ENCODE measurements around the gene MOV10L1. TPM values are rescaled to one million over a fixed set of nuclear protein-coding genes. Genes with fewer than 3 reads are reported as not detected.
"Not testable (repeated sequence)": the region's sequence is repeated elsewhere in the genome, so short reads cannot be mapped to it uniquely, and the experiment has no call there.

The MOV10L1 gene
- total RNA-seq, 4 donors from 2014 or later, result 0.13 to 1.7 (median 1.6) TPM; not detected in 1

DNA sequence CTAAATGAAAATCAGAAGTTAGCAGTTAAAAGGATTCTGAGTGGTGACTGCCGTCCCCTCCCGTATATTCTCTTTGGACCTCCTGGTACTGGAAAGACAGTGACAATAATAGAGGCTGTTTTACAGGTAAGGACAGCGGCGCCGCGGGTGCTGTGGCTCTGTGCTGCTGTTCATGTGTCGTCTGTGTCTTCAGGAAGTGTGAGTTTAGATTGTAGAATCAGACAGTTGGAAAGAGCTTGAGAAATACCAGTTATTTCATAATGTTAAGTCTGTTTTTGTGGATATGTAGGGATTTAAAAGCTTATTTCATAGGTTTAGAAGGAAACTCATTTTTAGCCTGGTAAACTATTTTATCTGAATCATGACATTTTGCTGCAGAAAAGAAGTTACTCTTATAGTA is 53.3 kb downstream of the MOV10L1 start:
- WGBS, 2 donors, result 74 to 80% methylated on average over 7 of the region's 7 CpGs
- intact Hi-C loops (cut with DNase I; ENCODE audit: low total_unique reads), result no loop called here
- no peak for DNase-seq (ENCODE audit: low spot score in 2 of 2)
- TF ChIP-seq, protein P1, sequence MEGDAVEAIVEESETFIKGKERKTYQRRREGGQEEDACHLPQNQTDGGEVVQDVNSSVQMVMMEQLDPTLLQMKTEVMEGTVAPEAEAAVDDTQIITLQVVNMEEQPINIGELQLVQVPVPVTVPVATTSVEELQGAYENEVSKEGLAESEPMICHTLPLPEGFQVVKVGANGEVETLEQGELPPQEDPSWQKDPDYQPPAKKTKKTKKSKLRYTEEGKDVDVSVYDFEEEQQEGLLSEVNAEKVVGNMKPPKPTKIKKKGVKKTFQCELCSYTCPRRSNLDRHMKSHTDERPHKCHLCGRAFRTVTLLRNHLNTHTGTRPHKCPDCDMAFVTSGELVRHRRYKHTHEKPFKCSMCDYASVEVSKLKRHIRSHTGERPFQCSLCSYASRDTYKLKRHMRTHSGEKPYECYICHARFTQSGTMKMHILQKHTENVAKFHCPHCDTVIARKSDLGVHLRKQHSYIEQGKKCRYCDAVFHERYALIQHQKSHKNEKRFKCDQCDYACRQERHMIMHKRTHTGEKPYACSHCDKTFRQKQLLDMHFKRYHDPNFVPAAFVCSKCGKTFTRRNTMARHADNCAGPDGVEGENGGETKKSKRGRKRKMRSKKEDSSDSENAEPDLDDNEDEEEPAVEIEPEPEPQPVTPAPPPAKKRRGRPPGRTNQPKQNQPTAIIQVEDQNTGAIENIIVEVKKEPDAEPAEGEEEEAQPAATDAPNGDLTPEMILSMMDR (IDR thresholded peaks at IDR 0.05), result no peak
- TF ChIP-seq POLR2A (IDR thresholded peaks at IDR 0.05), result no peak
- no peak overlapping the region for H3K4me3 ChIP-seq (ENCODE audit: low read depth, poor library complexity, severe bottlenecking)

DNA sequence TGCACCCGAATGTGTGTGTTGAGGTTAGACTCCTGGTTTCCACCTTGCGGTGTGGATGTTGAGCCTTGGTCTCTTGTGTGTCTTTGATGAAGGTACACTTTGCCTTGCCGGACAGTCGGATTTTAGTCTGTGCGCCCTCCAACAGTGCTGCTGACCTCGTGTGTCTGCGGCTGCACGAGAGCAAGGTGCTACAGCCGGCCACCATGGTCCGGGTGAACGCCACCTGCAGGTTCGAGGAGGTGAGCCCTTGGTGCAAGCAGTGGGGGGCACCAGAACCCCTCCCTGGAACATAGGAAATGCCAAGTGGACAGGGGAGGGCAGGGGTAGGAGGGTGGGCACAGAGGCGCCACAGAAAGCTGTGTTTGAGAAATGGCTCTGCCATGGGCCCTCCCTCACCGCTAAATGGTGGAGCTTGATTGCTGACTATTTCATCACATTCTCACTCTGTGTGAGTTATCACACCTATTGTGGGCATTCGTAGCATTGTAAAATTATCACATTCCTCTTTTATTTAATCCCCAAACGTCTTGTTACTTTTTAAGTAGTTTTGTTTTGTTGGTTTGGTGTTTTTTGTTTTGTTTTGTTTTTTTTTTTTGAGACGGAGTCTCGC is 54.3 kb downstream of the MOV10L1 start:
- DNase-seq (ENCODE audit: low spot score in 2 of 2), result no peak
- TF ChIP-seq, protein P1 (IDR thresholded peaks at IDR 0.05), result no peak
- TF ChIP-seq POLR2A (IDR thresholded peaks at IDR 0.05), result no peak
- H3K4me3 ChIP-seq (ENCODE audit: low read depth, poor library complexity, severe bottlenecking), result no peak overlapping the region
- intact Hi-C loops (cut with DNase I; ENCODE audit: low total_unique reads), result no loop called here
- WGBS, 2 donors, result 82 to 88% methylated on average over 16 to 18 of the region's 18 CpGs

DNA sequence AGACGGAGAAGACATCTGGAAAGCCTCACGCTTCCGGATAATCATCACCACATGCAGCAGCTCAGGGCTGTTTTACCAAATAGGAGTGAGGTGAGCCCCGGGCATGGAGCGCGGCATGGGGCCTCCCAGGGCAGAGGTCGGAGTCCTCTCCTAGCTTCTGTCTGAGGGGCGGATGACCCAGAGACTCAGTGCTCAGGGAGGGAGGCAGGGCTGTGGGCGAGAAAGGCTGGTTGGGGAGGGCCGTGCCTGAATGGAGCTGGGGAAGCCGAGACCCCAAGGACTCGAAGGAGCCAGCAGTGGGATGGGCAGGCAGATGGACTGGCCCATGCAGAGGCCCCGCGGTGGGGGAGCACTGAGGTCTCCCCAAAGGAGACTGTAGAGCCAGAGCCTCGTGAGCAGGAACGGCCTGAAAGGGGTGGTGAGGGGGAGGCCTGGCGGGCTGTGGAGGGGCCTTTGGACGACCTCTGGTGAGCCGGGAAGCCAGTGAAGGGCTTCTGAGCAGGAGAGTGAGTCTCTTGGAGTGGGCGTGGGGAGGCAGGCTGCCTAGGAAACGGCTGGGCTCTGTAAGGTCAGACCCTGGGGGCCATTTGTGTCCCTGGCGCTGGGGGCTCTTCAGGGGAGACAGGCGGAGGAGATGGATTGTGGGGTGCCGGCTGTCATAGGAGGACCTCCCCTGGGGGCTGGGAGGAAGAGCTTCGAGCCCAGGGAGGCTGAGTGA is 56.1 kb downstream of the MOV10L1 start:
- intact Hi-C loops (cut with DNase I; ENCODE audit: low total_unique reads), result no loop called here
- DNase-seq (ENCODE audit: low spot score in 2 of 2), result peak in 1 of 2 donors; percentile 81
- TF ChIP-seq POLR2A (IDR thresholded peaks at IDR 0.05), result no peak
- TF ChIP-seq, protein P1 (IDR thresholded peaks at IDR 0.05), result no peak
- WGBS, 2 donors, result 66 to 77% methylated on average over 25 of the region's 25 CpGs
- H3K4me3 ChIP-seq (ENCODE audit: low read depth, poor library complexity, severe bottlenecking), result no peak overlapping the region

DNA sequence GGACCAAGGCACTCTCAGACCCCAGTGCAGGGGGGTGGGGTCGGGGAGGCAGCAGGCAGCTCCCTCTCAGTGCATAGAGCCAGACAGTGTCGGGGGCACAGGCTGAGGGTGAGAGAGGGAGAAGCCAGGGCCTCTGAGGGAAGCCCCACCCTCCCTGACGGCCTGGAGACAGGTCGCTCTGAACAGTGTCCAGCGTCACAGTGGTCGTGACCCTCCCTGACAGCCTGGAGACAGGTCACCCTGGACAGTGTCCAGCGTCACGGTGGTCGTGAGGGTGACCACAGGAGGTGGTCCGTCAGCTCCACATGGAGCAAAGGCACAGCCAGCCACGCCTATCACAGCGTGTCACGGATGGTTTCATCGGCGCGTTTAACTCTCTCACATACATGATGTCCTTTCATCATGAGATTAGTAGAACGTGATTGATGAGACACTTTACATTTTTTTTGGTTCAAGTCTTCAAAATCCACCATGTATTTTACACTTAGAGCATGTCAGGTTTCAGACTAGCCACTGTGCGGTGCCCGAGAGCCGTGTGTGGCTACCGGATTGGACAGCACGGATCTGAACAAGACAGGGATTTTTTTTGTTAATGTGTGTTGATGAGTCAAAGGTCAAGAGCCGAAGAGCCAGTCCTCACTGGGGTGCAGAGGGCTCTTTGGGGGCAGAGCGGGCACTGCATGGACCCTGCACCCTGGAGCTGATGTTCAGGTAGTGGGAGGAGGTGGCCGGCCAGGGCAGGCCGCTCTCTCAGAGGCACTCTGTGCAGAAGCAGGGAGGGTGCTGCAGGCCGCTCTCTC is 56.8 kb downstream of the MOV10L1 start:
- TF ChIP-seq POLR2A (IDR thresholded peaks at IDR 0.05), result no peak
- TF ChIP-seq, protein P1 (IDR thresholded peaks at IDR 0.05), result no peak
- intact Hi-C loops (cut with DNase I; ENCODE audit: low total_unique reads), result no loop called here
- no peak overlapping the region for H3K4me3 ChIP-seq (ENCODE audit: low read depth, poor library complexity, severe bottlenecking)
- DNase-seq (ENCODE audit: low spot score in 2 of 2), result peak in 1 of 2 donors; percentile 82
- 43 to 49% methylated on average over 26 to 27 of the region's 27 CpGs for WGBS, 2 donors

DNA sequence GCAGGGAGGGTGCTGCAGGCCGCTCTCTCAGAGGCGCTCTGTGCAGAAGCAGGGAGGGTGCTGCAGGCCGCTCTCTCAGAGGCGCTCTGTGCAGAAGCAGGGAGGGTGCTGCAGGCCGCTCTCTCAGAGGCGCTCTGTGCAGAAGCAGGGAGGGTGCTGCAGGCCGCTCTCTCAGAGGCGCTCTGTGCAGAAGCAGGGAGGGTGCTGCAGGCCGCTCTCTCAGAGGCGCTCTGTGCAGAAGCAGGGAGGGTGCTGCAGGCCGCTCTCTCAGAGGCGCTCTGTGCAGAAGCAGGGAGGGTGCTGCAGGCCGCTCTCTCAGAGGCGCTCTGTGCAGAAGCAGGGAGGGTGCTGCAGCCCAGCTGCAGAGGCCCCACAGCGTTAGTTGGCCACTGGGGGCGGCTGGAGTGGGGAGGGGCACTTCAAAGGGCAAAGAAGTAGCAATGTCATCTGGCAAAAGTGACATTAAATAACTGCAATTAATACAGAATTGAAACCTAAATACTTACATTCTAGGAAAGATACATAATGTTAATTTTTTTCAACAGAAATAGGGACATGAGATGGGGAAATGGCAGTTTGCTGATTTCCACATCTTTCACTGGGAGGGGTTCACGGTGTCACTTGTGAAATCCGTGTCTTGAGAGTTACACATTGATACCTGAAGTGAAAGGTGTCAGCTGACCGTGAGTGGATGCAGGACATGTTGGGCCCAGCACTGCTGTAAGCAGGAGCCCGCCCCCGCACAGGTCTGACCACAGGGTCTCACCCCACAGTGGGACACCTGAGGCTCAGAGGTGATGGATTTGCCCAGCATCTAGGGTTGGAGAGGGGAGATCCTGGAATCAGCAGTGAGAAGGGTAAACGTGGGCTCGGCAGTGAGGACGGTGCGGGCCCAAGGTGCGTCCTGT is 57.7 kb downstream of the MOV10L1 start:
- H3K4me3 ChIP-seq (ENCODE audit: low read depth, poor library complexity, severe bottlenecking); intact Hi-C loops (cut with DNase I; ENCODE audit: low total_unique reads); DNase-seq (ENCODE audit: low spot score in 2 of 2): not testable (repeated sequence)
- WGBS, 2 donors, result 78 to 81% methylated on average over 14 to 15 of the region's 26 CpGs

Data from lower leg skin (tissue), 4 donors.